HFF-Myc (cell line): ENCODE results near the gene LIM2.

Source experiments
- DNase-seq: peaks from one replicate; pipeline ENCODE4 v3.0.0-alpha.2; 2011; ENCODE audit warnings: low read depth; ENCODE audit errors: extremely low read depth
- H3K4me3 ChIP-seq: replicated peaks from 2 replicates; pipeline ENCODE4 v1.5.1; 2011; ENCODE audit warnings: low read depth, mild to moderate bottlenecking, control low read depth, low read length
- CTCF ChIP-seq: IDR thresholded peaks from 2 replicates; pipeline ENCODE4 v1.5.1; 2012; ENCODE audit warnings: mild to moderate bottlenecking, low read depth, low read length, control low read depth; ENCODE audit errors: missing control alignments

LIM2 gene

GRCh38 chr19:51371186-51371690, 16.5 kb downstream of the LIM2 start:
- H3K4me3 ChIP-seq: no peak overlapping the region
- no peak for DNase-seq
- no peak for TF ChIP-seq CTCF

- no peak overlapping the region for H3K4me3 ChIP-seq
- DNase-seq: no peak
- no peak for TF ChIP-seq CTCF
Observed at GRCh38 chr19:51370230-51370629, 17.5 kb downstream of the LIM2 start.

GRCh38 chr19:51368366-51369282, 19.1 kb downstream of the LIM2 start, which contains the start of gene CLDND2:
Gene CLDND2, minus strand, starts transcription at chr19:51369003. Its CDS starts 426 bp downstream, at chr19:51368577.
- no peak for TF ChIP-seq CTCF
- no peak for DNase-seq
- peak within 1 kb of the TSS; percentile 92 for H3K4me3 ChIP-seq

- DNase-seq: peak; percentile 93
Observed at GRCh38 chr19:51367565-51368365, 20.0 kb downstream of the LIM2 start.

GRCh38 chr19:51367255-51367564, 20.6 kb downstream of the LIM2 start:
- H3K4me3 ChIP-seq: peak overlapping the region; percentile 92
- no peak for TF ChIP-seq CTCF
- DNase-seq: no peak

More at GRCh38 chr19:51367565-51368365, 20.0 kb downstream of the LIM2 start:
- peak overlapping the region; percentile 92 for H3K4me3 ChIP-seq
- TF ChIP-seq CTCF: no peak

GRCh38 chr19:51366389-51367254, 21.2 kb downstream of the LIM2 start:
- peak overlapping the region; percentile 92 for H3K4me3 ChIP-seq
- DNase-seq: peak; percentile 94
- no peak for TF ChIP-seq CTCF
